Fibroblast of peridontal ligament (primary cell): ENCODE measurements around the gene CHD3.

Experiments used
- DNase-seq: peaks from one replicate; pipeline ENCODE4 v3.0.0-alpha.2; 2010; ENCODE audit errors: extremely low read depth

Gene CHD3

GRCh38 chr17:7864995-7865650 is 23.5 kb upstream of the CHD3 start:
- no peak for DNase-seq

- DNase-seq, result no peak
These were observed 20.7 kb upstream of the CHD3 start for GRCh38 chr17:7867881-7868329.

- DNase-seq, result no peak
These were observed 15.5 kb upstream of the CHD3 start for GRCh38 chr17:7873051-7873450.

- no peak for DNase-seq
These were observed 12.7 kb upstream of the CHD3 start for GRCh38 chr17:7875804-7876370.

GRCh38 chr17:7878234-7878633 is 10.4 kb upstream of the CHD3 start:
- no peak for DNase-seq

GRCh38 chr17:7880076-7880868 is 8.3 kb upstream of the CHD3 start:
- DNase-seq, result no peak

- no peak for DNase-seq
These were observed 7.1 kb upstream of the CHD3 start for GRCh38 chr17:7881276-7882054.

GRCh38 chr17:7882068-7882467 is 6.5 kb upstream of the CHD3 start:
- DNase-seq, result no peak

- no peak for DNase-seq
These were observed 6.0 kb upstream of the CHD3 start for GRCh38 chr17:7882629-7883028.

- DNase-seq, result peak; percentile 54
These were observed 4.7 kb upstream of the CHD3 start for GRCh38 chr17:7883781-7884386.

GRCh38 chr17:7884581-7885366 is 3.8 kb upstream of the CHD3 start:
- DNase-seq, result no peak

- no peak for DNase-seq
These were observed 3.0 kb upstream of the CHD3 start for GRCh38 chr17:7885367-7886226.

GRCh38 chr17:7886227-7887037 is 2.2 kb upstream of the CHD3 start:
- peak; percentile 22 for DNase-seq

- DNase-seq, result no peak
These were observed 1.5 kb upstream of the CHD3 start for GRCh38 chr17:7887038-7887481.

GRCh38 chr17:7887482-7888183 is 956 bp upstream of the CHD3 start:
- peak; percentile 95 for DNase-seq

- DNase-seq, result peak; percentile 93
These were observed 772 bp downstream of the CHD3 start for GRCh38 chr17:7889166-7889955.

- no peak for DNase-seq
These were observed 4.7 kb downstream of the CHD3 start for GRCh38 chr17:7893187-7893880.
